ENCODE data around the gene CXCL13.
"Not testable (repeated sequence)": the region's sequence is repeated elsewhere in the genome, so short reads cannot be mapped to it uniquely, and the experiment has no call there.

The CXCL13 gene

DNA sequence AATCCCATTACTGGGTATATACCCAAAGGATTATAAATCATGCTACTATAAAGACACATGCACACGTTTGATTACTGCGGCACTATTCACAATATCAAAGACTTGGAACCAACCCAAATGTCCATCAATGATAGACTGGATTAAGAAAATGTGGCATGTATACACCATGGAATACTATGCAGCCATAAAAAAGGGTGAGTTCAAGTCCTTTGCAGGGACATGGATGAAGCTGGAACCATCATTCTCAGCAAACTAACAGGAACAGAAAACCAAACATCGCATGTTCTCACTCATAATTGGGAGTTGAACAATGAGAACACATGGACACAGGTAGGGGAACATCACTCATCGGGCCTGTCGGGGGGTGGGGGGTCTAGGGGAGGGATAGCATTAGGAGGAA is 54.7 kb downstream of the CXCL13 start:
- DNase-seq = not testable (repeated sequence)

All from anterior cingulate cortex (tissue), 58 donors.